Adrenal gland (tissue), 5 donors: Measurements from ENCODE around the gene CNTN5.
"Not testable (repeated sequence)": the region's sequence is repeated elsewhere in the genome, so short reads cannot be mapped to it uniquely, and the experiment has no call there.

ENCODE experiments used
- POLR2A ChIP-seq, 2 donors: fragments of 450-650 bp; IDR thresholded peaks; one replicate each; pipeline ENCODE4 v1.6.1; 2017; ENCODE audit warnings: antibody characterized with exemption in 2 of 2, mild to moderate bottlenecking in 2 of 2, moderate library complexity in 1 of 2
- TF ChIP-seq, protein P1 (sequence below), 6 experiments: fragments of 450-650 bp in 4 of 6; fragments of 200-600 bp in 2 of 6; sonication (generic) in 1 of 6; IDR thresholded peaks; 1 replicate in 5 of 6; 2 replicates in 1 of 6; pipeline versions ENCODE4 v1.5.1 to v1.8.0; 2016 to 2021; ENCODE audit warnings: antibody characterized with exemption in 6 of 6, mild to moderate bottlenecking in 2 of 6, moderate library complexity in 1 of 6
- donor health status: DM: no; HTN: no; CAD: no.

DNA sequence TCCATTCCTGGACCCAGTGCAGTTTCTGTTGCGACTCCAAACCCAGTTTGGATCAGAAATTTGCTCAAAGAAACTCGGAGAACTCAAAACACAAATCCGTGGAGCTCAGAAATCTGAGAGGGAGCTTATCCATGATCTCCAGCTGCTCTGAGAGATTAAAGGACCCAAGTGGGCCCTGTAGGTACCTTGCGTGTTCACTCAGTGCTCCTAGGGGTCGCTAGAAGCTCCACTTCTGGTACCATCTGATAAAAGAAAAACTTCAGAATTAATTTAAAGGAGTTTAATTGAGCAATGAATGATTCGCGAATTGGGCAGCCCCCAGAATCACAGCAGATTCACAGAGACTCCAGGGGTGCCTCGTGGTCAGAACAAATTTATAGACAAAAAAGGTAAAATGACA lies 277.2 kb downstream of the CNTN5 start:
- TF ChIP-seq, protein P1, sequence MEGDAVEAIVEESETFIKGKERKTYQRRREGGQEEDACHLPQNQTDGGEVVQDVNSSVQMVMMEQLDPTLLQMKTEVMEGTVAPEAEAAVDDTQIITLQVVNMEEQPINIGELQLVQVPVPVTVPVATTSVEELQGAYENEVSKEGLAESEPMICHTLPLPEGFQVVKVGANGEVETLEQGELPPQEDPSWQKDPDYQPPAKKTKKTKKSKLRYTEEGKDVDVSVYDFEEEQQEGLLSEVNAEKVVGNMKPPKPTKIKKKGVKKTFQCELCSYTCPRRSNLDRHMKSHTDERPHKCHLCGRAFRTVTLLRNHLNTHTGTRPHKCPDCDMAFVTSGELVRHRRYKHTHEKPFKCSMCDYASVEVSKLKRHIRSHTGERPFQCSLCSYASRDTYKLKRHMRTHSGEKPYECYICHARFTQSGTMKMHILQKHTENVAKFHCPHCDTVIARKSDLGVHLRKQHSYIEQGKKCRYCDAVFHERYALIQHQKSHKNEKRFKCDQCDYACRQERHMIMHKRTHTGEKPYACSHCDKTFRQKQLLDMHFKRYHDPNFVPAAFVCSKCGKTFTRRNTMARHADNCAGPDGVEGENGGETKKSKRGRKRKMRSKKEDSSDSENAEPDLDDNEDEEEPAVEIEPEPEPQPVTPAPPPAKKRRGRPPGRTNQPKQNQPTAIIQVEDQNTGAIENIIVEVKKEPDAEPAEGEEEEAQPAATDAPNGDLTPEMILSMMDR (IDR thresholded peaks at IDR 0.05), result not testable (repeated sequence)
- TF ChIP-seq POLR2A (IDR thresholded peaks at IDR 0.05), result not testable (repeated sequence)
